CD4-positive, alpha-beta T cell (primary cell): ENCODE data around the gene VAT1L. TPM values are rescaled to one million over a fixed set of nuclear protein-coding genes. Genes with fewer than 3 reads are reported as not detected.
A peak's percentile ranks its signal among the peaks of the same experiment; 100 is the strongest.

Experiments
- ATAC-seq: fragments of 200-7000 bp; cut with Tn5 transposase; one replicate; pipeline ENCODE4 v1.10.0; 2022; ENCODE audit warnings: mild to moderate bottlenecking; ENCODE audit not compliant: poor library complexity
- CTCF ChIA-PET: fragments of 350-600 bp; sonication (Branson Sonifier 250); formaldehyde crosslinking; loops from one replicate; lab custom pipeline; 2021; ENCODE audit warnings: antibody characterized with exemption, inconsistent platforms; lab: Charles Lee
- POLR2A ChIA-PET: fragments of 350-600 bp; sonication (Branson Sonifier 250); formaldehyde crosslinking; loops from one replicate; lab custom pipeline; 2021; ENCODE audit warnings: antibody characterized with exemption, inconsistent platforms; lab: Charles Lee
- DNase-seq, 14 experiments: peaks; one replicate each; pipeline ENCODE4 v3.0.0-alpha.2; 2013 to 2020; ENCODE audit warnings: mixed read lengths in 2 of 14
- H3K27ac ChIP-seq, 2 donors: one replicate each; pipeline versions ENCODE4 v1.5.1 to v1.7.0; 2013; ENCODE audit warnings: low read length in 2 of 2, low read depth in 1 of 2, mild to moderate bottlenecking in 1 of 2
- H3K27me3 ChIP-seq, 2 experiments: 1 replicate in 1 of 2; 2 replicates in 1 of 2; pipeline versions ENCODE4 v1.6.1 to v1.7.0; 2013; ENCODE audit warnings: low read length in 2 of 2, control low read depth in 1 of 2, mild to moderate bottlenecking in 1 of 2, moderate library complexity in 1 of 2; ENCODE audit not compliant: insufficient read depth in 2 of 2, control insufficient read depth in 1 of 2
- H3K36me3 ChIP-seq: one replicate; pipeline ENCODE4 v1.6.1; 2013; ENCODE audit warnings: low read length, control low read depth; ENCODE audit not compliant: insufficient read depth
- H3K4me1 ChIP-seq: one replicate; pipeline ENCODE4 v1.6.1; 2013; ENCODE audit warnings: low read length, control low read depth; ENCODE audit not compliant: insufficient read depth
- H3K4me3 ChIP-seq: one replicate; pipeline ENCODE4 v1.5.1; 2013; ENCODE audit warnings: mild to moderate bottlenecking, low read length, moderate library complexity
- H3K9me3 ChIP-seq, 2 experiments: 1 replicate in 1 of 2; 2 replicates in 1 of 2; pipeline versions ENCODE4 v1.6.1 to v1.7.0; 2013; ENCODE audit warnings: low read length in 2 of 2, mild to moderate bottlenecking in 2 of 2, control low read depth in 1 of 2, moderate library complexity in 1 of 2; ENCODE audit not compliant: control insufficient read depth in 1 of 2, insufficient read depth in 1 of 2
- H3K27ac Mint-ChIP-seq: one replicate; pipeline ENCODE4 v1.8.0; 2020; ENCODE audit warnings: mixed read lengths
- H3K27me3 Mint-ChIP-seq: one replicate; pipeline ENCODE4 v1.8.0; 2021; ENCODE audit warnings: mixed read lengths
- H3K36me3 Mint-ChIP-seq: one replicate; pipeline ENCODE4 v1.8.0; 2021; ENCODE audit warnings: low read depth, mixed read lengths
- H3K4me1 Mint-ChIP-seq: one replicate; pipeline ENCODE4 v1.8.0; 2021; ENCODE audit warnings: low read depth, mixed read lengths
- H3K4me3 Mint-ChIP-seq: one replicate; pipeline ENCODE4 v1.8.0; 2020; ENCODE audit warnings: mild to moderate bottlenecking, mixed read lengths
- H3K9me3 Mint-ChIP-seq: one replicate; pipeline ENCODE4 v1.8.0; 2020; ENCODE audit warnings: mixed read lengths
- CTCF ChIP-seq: fragments of 200-600 bp; IDR thresholded peaks from one replicate; pipeline ENCODE4 v1.8.0; 2022; ENCODE audit warnings: antibody characterized with exemption, mild to moderate bottlenecking
- intact Hi-C, 2 experiments: fragments of 100-400 bp; cut with DNase I in 1 of 2; cut with micrococcal nuclease in 1 of 2; formaldehyde crosslinking; loops; one replicate each; pipeline versions ENCODE4 v1.15.1 to v1.9.0; 2023 to 2025; cut with DNase I, micrococcal nuclease
- total RNA-seq, 174 experiments: library from RNA in 2 of 174; stranded (reverse) in 2 of 174; gene quantifications; one replicate each; pipeline ENCODE4 v1.2.3 and lab custom pipeline; 2021 to 2026

VAT1L gene
- total RNA-seq, 2 experiments from 2014 or later: not detected

- DNase-seq: peak; percentile 24 to 78 (median 45)
- H3K27ac ChIP-seq: no peak overlapping the region
- POLR2A ChIA-PET: no interaction called here
- peak; percentile 77 for TF ChIP-seq CTCF
- peaks cover 6 to 11% of the 10 kb centered on the region in 2 experiments for H3K27me3 ChIP-seq
- H3K4me3 Mint-ChIP-seq: no peak overlapping the region
- H3K27me3 Mint-ChIP-seq: peaks cover 30% of the 10 kb centered on the region
- CTCF ChIA-PET: interaction anchor here (0.6 to 1.1 kb wide), 4 partner anchors 10 to 328 kb away, joined by 3 to 5 read pairs (median 4); no protein-coding TSS in a partner anchor
- no peaks in the 10 kb centered on the region for H3K9me3 Mint-ChIP-seq
- H3K36me3 ChIP-seq: no peaks in the 10 kb centered on the region
- no peak overlapping the region for H3K4me3 ChIP-seq
- intact Hi-C loops: loop anchor here (1.0 kb wide), 2 partner anchors 327 to 328 kb away; no protein-coding TSS in a partner anchor
- no peaks in the 10 kb centered on the region for H3K36me3 Mint-ChIP-seq
- no peaks in the 10 kb centered on the region for H3K9me3 ChIP-seq
- no peaks in the 10 kb centered on the region for H3K4me1 Mint-ChIP-seq
- peaks cover 4% of the 10 kb centered on the region for H3K4me1 ChIP-seq
- H3K27ac Mint-ChIP-seq: no peak overlapping the region
- ATAC-seq: peak; percentile 67
These were observed 214.7 kb downstream of the VAT1L start for GRCh38 chr16:78002915-78003538.

GRCh38 chr16:78004517-78004916 is 216.2 kb downstream of the VAT1L start:
- no peaks in the 10 kb centered on the region for H3K9me3 Mint-ChIP-seq
- ATAC-seq: no peak
- no peaks in the 10 kb centered on the region for H3K9me3 ChIP-seq
- CTCF ChIA-PET: no interaction called here
- no peaks in the 10 kb centered on the region for H3K4me1 Mint-ChIP-seq
- no peak overlapping the region for H3K27ac Mint-ChIP-seq
- peaks cover 4% of the 10 kb centered on the region for H3K4me1 ChIP-seq
- intact Hi-C loops: no loop called here
- H3K27ac ChIP-seq: no peak overlapping the region
- H3K4me3 ChIP-seq: no peak overlapping the region
- H3K36me3 Mint-ChIP-seq: no peaks in the 10 kb centered on the region
- no peak overlapping the region for H3K4me3 Mint-ChIP-seq
- no peaks in the 10 kb centered on the region for H3K36me3 ChIP-seq
- peaks cover 23% of the 10 kb centered on the region for H3K27me3 Mint-ChIP-seq
- POLR2A ChIA-PET: interaction anchor here (0.7 kb wide), 1 partner anchor 95 kb away, joined by 3 read pairs; the partner anchor contains the start of gene WWOX
- peaks cover 2 to 11% of the 10 kb centered on the region in 2 experiments for H3K27me3 ChIP-seq
- TF ChIP-seq CTCF: no peak
- DNase-seq: no peak

- H3K27me3 ChIP-seq: peaks cover 2 to 7% of the 10 kb centered on the region in 2 experiments
These were observed 217.5 kb downstream of the VAT1L start for GRCh38 chr16:78005881-78006280.

More at GRCh38 chr16:78005881-78006280, 217.5 kb downstream of the VAT1L start:
- DNase-seq (peak in 2 of 14 experiments; percentile 2 to 3), ATAC-seq (no peak)
- Histone ChIP-seq H3K4me1 (peaks cover 4% of the 10 kb centered on the region), H3K36me3 (no peaks in the 10 kb centered on the region), H3K4me3 (no peak overlapping the region), H3K9me3 (no peaks in the 10 kb centered on the region), H3K27ac (no peak overlapping the region)
- ChIA-PET POLR2A (no interaction called here), CTCF (no interaction called here)
- intact Hi-C loops: no loop called here
- Mint-ChIP-seq H3K4me3 (no peak overlapping the region), H3K27me3 (peaks cover 28% of the 10 kb centered on the region), H3K4me1 (no peaks in the 10 kb centered on the region), H3K36me3 (no peaks in the 10 kb centered on the region), H3K9me3 (no peaks in the 10 kb centered on the region), H3K27ac (no peak overlapping the region)
- no peak for TF ChIP-seq CTCF
